Esophagus squamous epithelium (tissue), 5 donors: ENCODE results near the gene OSTM1. TPM values are rescaled to one million over a fixed set of nuclear protein-coding genes. Genes with fewer than 3 reads are reported as not detected.
"Not testable (repeated sequence)": the region's sequence is repeated elsewhere in the genome, so short reads cannot be mapped to it uniquely, and the experiment has no call there.

ENCODE experiments used
- DNase-seq: peaks from one replicate; lab custom pipeline; 2025; lab: John Stamatoyannopoulos, UW
- H3K27ac ChIP-seq, 4 donors: fragments of 200-600 bp; sonication (generic); one replicate each; pipeline ENCODE4 v1.5.1; 2016 to 2019; ENCODE audit warnings: mild to moderate bottlenecking in 1 of 4
- H3K27me3 ChIP-seq, 4 donors: fragments of 200-600 bp; sonication (generic); 1 replicate in 3 of 4; 2 replicates in 1 of 4; pipeline versions ENCODE4 v1.5.1 to v1.6.0; 2017 to 2021; ENCODE audit warnings: antibody characterized with exemption in 1 of 4
- H3K36me3 ChIP-seq, 3 donors: fragments of 200-600 bp; sonication (generic); one replicate each; pipeline ENCODE4 v1.5.1; 2016 to 2019
- H3K4me1 ChIP-seq, 3 donors: fragments of 200-600 bp; sonication (generic); one replicate each; pipeline ENCODE4 v1.5.1; 2017 to 2019
- H3K4me3 ChIP-seq, 4 donors: fragments of 200-600 bp; sonication (generic); 1 replicate in 3 of 4; 2 replicates in 1 of 4; pipeline ENCODE4 v1.5.1; 2016 to 2019; ENCODE audit warnings: mild to moderate bottlenecking in 2 of 4, moderate library complexity in 1 of 4
- H3K9me3 ChIP-seq, 3 donors: fragments of 200-600 bp; sonication (generic); one replicate each; pipeline ENCODE4 v1.5.1; 2016 to 2019
- CTCF ChIP-seq, 6 experiments: fragments of 450-650 bp in 4 of 6; fragments of 200-600 bp in 2 of 6; sonication (generic) in 2 of 6; IDR thresholded peaks; one replicate each; pipeline ENCODE4 v1.5.1; 2016 to 2019; ENCODE audit warnings: antibody characterized with exemption in 6 of 6, mild to moderate bottlenecking in 4 of 6, moderate library complexity in 4 of 6
- POLR2A ChIP-seq, 4 donors: fragments of 450-650 bp; IDR thresholded peaks; one replicate each; pipeline ENCODE4 v1.6.1; 2017; ENCODE audit warnings: antibody characterized with exemption in 4 of 4, mild to moderate bottlenecking in 4 of 4, moderate library complexity in 3 of 4
- WGBS, 2 donors: methylation state at CpG; one replicate each; pipeline ENCODE4 v1.1.5; 2018; 5-methylcytosine and 5-hydroxymethylcytosine counted together
- intact Hi-C: fragments of 100-400 bp; cut with DNase I; formaldehyde crosslinking; loops from one replicate; pipeline ENCODE4 v1.15.0; 2022
- total RNA-seq, 4 donors: library from RNA; depleted of rRNA; stranded (reverse); fragments of >200 nt; gene quantifications; one replicate each; pipeline ENCODE4 v1.1.0, GENCODE V29; 2016
- donor health status: DM: yes; HTN: yes; CAD: no.

OSTM1 gene
- total RNA-seq, 4 donors from 2014 or later = 12.6 to 27.1 (median 14.7) TPM

- WGBS, 2 donors = 79 to 80% methylated on average over 6 of the region's 6 CpGs
- Histone ChIP-seq H3K27ac (no peak overlapping the region), H3K9me3 (peaks cover 0 to 10% (median 3%) of the 10 kb centered on the region in 3 donors), H3K4me3 (no peak overlapping the region), H3K36me3 (no peaks in the 10 kb centered on the region), H3K27me3 (no peaks in the 10 kb centered on the region), H3K4me1 (no peaks in the 10 kb centered on the region)
- intact Hi-C loops = no loop called here
- no peak for DNase-seq
- no peak for TF ChIP-seq CTCF (IDR thresholded peaks at IDR 0.05)
Observed at GRCh38 chr6:108013787-108014439, 60.6 kb downstream of the OSTM1 start.

- Histone ChIP-seq H3K27ac (no peak overlapping the region), H3K9me3 (peaks cover 0 to 21% (median 6%) of the 10 kb centered on the region in 3 donors), H3K27me3 (no peaks in the 10 kb centered on the region), H3K4me3 (no peak overlapping the region), H3K4me1 (no peaks in the 10 kb centered on the region), H3K36me3 (no peaks in the 10 kb centered on the region)
- intact Hi-C loops = no loop called here
- TF ChIP-seq CTCF (IDR thresholded peaks at IDR 0.05) = no peak
- no peak for DNase-seq
Observed at GRCh38 chr6:108009894-108010293, 64.6 kb downstream of the OSTM1 start.

- not testable (repeated sequence) for DNase-seq
Observed at GRCh38 chr6:108009258-108009657, 65.3 kb downstream of the OSTM1 start.

GRCh38 chr6:108008363-108008762 is 66.2 kb downstream of the OSTM1 start:
- H3K9me3 ChIP-seq = peaks cover 0 to 21% (median 6%) of the 10 kb centered on the region in 3 donors
- H3K4me3 ChIP-seq = no peak overlapping the region
- no peaks in the 10 kb centered on the region for H3K36me3 ChIP-seq
- 85 to 90% methylated on average over 1 of the region's 1 CpG for WGBS, 2 donors
- DNase-seq = no peak
- H3K4me1 ChIP-seq = peaks cover 0 to 3% (median 0%) of the 10 kb centered on the region in 3 donors
- intact Hi-C loops = no loop called here
- TF ChIP-seq POLR2A (IDR thresholded peaks at IDR 0.05) (no peak), CTCF (IDR thresholded peaks at IDR 0.05) (no peak)
- H3K27me3 ChIP-seq = no peaks in the 10 kb centered on the region
- no peak overlapping the region for H3K27ac ChIP-seq

More at GRCh38 chr6:108009258-108009657, 65.3 kb downstream of the OSTM1 start:
- H3K9me3 ChIP-seq = peaks cover 0 to 21% (median 6%) of the 10 kb centered on the region in 3 donors
- H3K36me3 ChIP-seq, H3K4me3 ChIP-seq, intact Hi-C loops, H3K27ac ChIP-seq, H3K27me3 ChIP-seq, H3K4me1 ChIP-seq: not testable (repeated sequence)
- WGBS, 2 donors = 92 to 100% methylated on average over 1 of the region's 1 CpG

DNA sequence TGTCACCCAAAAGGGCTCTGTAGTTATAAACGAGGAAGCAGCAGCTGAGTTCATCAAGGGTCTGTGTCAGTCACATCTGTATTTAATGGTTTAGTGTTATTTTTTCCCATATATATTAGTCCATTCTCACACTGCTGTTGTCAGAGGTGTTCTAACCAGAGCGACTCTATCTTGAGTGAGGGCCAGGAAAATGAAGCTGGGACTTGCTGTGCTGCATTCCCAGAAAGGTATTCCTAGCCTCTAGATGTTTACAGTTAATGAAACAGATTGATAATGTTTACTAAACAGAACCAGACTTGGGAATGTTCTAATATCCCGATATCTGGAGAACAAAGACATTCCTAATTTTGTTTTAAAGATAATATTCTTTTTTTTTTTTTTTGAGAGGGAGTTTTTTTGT is 68.6 kb downstream of the OSTM1 start:
- Histone ChIP-seq H3K4me1 (peaks cover 0 to 23% (median 3%) of the 10 kb centered on the region in 3 donors), H3K4me3 (no peak overlapping the region), H3K36me3 (no peaks in the 10 kb centered on the region), H3K27me3 (no peaks in the 10 kb centered on the region), H3K27ac (no peak overlapping the region), H3K9me3 (peaks cover 0 to 21% (median 6%) of the 10 kb centered on the region in 3 donors)
- TF ChIP-seq POLR2A (IDR thresholded peaks at IDR 0.05) = no peak
- TF ChIP-seq CTCF (IDR thresholded peaks at IDR 0.05) = no peak
- WGBS, 2 donors = 73 to 79% methylated on average over 3 of the region's 3 CpGs
- intact Hi-C loops = no loop called here
- no peak for DNase-seq
